AG09319 (cell line): ENCODE data around the gene IRAK2.

Experiments used
- DNase-seq: peaks from one replicate; pipeline ENCODE4 v3.0.0-alpha.2; 2010; ENCODE audit warnings: low read depth; ENCODE audit errors: extremely low read depth
- CTCF ChIP-seq: IDR thresholded peaks from 2 replicates; pipeline ENCODE4 v1.5.1; 2011; ENCODE audit warnings: low read depth, mild to moderate bottlenecking, inconsistent platforms, low read length, moderate library complexity

The IRAK2 gene

GRCh38 chr3:10136426-10137005 lies 28.2 kb upstream of the IRAK2 start:
- no peak for DNase-seq
- TF ChIP-seq CTCF, result no peak

- no peak for TF ChIP-seq CTCF
Observed at GRCh38 chr3:10137178-10137577, 27.5 kb upstream of the IRAK2 start.

GRCh38 chr3:10140996-10141546 lies 23.6 kb upstream of the IRAK2 start:
- DNase-seq, result no peak
- TF ChIP-seq CTCF, result no peak

More at GRCh38 chr3:10137178-10137577, 27.5 kb upstream of the IRAK2 start:
- no peak for DNase-seq

- no peak for TF ChIP-seq CTCF
- no peak for DNase-seq
Observed at GRCh38 chr3:10142707-10143560, 21.8 kb upstream of the IRAK2 start.

GRCh38 chr3:10145685-10146084 lies 19.0 kb upstream of the IRAK2 start:
- no peak for DNase-seq
- TF ChIP-seq CTCF, result no peak

- DNase-seq, result no peak
Observed at GRCh38 chr3:10149226-10149625, 15.5 kb upstream of the IRAK2 start.

More at GRCh38 chr3:10149226-10149625, 15.5 kb upstream of the IRAK2 start:
- TF ChIP-seq CTCF, result no peak
